ENCODE results near the gene ADCY1. TPM values are rescaled to one million over a fixed set of nuclear protein-coding genes. Genes with fewer than 3 reads are reported as not detected.

ADCY1 gene
- total RNA-seq, 2 experiments from 2014 or later, result 0.02 to 0.07 TPM

DNA sequence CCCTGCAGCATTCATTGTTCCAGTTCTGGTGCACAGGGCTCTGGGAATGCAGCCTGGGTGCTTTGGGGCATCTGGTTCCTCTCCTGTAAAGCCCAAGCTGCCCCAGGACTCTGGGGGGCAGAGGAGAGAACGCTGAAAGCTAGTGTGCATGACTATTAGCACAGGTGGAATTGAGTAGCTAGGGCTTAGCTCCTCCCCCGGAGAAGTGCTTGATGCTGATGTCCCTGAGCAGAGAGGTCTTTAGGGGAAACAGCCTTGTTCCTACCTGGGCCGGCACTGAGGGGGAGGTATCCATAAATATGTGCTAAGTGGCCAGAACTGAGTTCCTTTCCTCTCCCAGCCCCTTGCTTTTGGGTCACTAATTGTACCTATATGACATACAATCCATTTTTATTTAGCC is 3.9 kb downstream of the ADCY1 start:
- TF ChIP-seq, protein P1, sequence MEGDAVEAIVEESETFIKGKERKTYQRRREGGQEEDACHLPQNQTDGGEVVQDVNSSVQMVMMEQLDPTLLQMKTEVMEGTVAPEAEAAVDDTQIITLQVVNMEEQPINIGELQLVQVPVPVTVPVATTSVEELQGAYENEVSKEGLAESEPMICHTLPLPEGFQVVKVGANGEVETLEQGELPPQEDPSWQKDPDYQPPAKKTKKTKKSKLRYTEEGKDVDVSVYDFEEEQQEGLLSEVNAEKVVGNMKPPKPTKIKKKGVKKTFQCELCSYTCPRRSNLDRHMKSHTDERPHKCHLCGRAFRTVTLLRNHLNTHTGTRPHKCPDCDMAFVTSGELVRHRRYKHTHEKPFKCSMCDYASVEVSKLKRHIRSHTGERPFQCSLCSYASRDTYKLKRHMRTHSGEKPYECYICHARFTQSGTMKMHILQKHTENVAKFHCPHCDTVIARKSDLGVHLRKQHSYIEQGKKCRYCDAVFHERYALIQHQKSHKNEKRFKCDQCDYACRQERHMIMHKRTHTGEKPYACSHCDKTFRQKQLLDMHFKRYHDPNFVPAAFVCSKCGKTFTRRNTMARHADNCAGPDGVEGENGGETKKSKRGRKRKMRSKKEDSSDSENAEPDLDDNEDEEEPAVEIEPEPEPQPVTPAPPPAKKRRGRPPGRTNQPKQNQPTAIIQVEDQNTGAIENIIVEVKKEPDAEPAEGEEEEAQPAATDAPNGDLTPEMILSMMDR (IDR thresholded peaks at IDR 0.05), result no peak
- POLR2A ChIA-PET, result no interaction called here
- no peaks in the 10 kb centered on the region for H3K36me3 Mint-ChIP-seq (ENCODE audit: low read depth)
- intact Hi-C loops (cut with micrococcal nuclease), result no loop called here
- no peak for DNase-seq
- no peak overlapping the region for H3K27ac Mint-ChIP-seq
- no peak overlapping the region for H3K4me3 Mint-ChIP-seq
- CTCF ChIA-PET, result no interaction called here
- peaks cover 28% of the 10 kb centered on the region for H3K27me3 Mint-ChIP-seq
- no peak for ATAC-seq
- H3K9me3 Mint-ChIP-seq, result no peaks in the 10 kb centered on the region
- no peaks in the 10 kb centered on the region for H3K4me1 Mint-ChIP-seq (ENCODE audit: low read depth)

- Mint-ChIP-seq H3K27me3 (peaks cover 24% of the 10 kb centered on the region), H3K4me1 (ENCODE audit: low read depth) (no peaks in the 10 kb centered on the region), H3K27ac (no peak overlapping the region), H3K36me3 (ENCODE audit: low read depth) (no peaks in the 10 kb centered on the region), H3K4me3 (no peak overlapping the region), H3K9me3 (no peaks in the 10 kb centered on the region)
- no peak for DNase-seq
- intact Hi-C loops (cut with micrococcal nuclease), result no loop called here
- TF ChIP-seq, protein P1 (IDR thresholded peaks at IDR 0.05), result no peak
- ChIA-PET POLR2A (no interaction called here), CTCF (no interaction called here)
- ATAC-seq, result no peak
Observed at GRCh38 chr7:45578467-45578866, 4.3 kb downstream of the ADCY1 start.

DNA sequence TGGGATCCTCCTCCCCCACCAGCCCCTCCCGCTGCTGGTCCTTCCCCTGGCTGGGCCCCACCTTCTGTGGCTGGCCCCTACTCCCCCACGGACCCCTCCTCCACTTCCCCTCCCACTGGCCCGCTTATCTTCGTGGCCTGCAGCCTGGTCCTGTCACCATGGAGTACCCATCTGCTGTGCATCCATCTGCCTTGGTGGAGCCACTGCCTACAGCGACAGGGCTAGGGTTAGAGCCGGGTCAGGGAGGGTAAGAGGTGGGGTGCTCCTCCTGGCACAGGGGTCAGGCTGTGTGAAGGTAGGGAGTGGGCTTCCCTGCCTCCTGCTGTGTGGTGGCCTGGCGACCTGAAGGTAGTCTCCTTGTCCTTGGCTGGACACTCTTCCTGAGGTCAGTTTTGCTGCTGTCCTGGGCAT is 5.2 kb downstream of the ADCY1 start:
- TF ChIP-seq, protein P1 (IDR thresholded peaks at IDR 0.05), result no peak
- peaks cover 19% of the 10 kb centered on the region for H3K27me3 Mint-ChIP-seq
- no peak for ATAC-seq
- H3K9me3 Mint-ChIP-seq, result no peaks in the 10 kb centered on the region
- ChIA-PET POLR2A (no interaction called here), CTCF (no interaction called here)
- intact Hi-C loops (cut with micrococcal nuclease), result no loop called here
- no peaks in the 10 kb centered on the region for H3K4me1 Mint-ChIP-seq (ENCODE audit: low read depth)
- no peaks in the 10 kb centered on the region for H3K36me3 Mint-ChIP-seq (ENCODE audit: low read depth)
- no peak overlapping the region for H3K27ac Mint-ChIP-seq
- no peak overlapping the region for H3K4me3 Mint-ChIP-seq
- no peak for DNase-seq

DNA sequence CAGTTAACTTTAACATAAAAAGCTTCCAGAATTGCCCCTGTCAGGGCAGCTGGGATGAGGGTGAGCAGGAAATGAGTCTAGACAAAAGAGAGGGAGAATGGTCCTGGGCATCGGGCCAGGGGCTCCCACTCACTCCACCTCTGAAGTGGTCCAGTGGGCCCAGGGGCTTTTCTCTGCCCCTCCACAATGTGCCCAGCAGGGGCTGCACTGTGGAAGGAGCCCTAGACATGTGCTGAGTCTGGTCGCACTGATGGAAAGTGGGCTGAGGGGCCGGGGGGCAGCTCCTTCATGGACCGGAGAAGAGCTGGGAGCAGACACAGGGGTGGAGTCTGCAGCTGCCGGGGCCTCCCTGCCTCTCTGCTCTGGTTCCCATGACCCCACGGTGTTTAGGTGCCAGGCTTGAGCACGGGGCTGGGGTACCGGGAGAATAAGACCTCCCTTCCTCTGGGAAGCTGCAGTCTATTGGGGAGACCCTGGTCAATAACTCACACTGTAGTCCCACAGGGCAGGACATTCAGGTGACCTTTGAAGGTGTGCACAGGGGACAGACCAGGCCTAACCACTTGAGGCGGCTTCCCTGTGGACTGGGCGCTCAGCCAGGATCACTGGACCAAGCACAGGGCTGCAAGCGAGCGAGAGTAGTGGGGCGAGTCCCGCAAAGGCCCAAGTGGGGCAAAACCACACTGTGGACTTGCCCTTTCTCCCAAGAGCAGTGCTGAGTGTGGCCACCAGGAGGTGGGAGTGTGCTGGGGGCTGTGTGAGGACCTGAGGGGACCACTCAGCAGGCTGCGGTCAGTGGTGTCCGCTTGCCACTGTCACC is 6.1 kb downstream of the ADCY1 start:
- ChIA-PET CTCF (no interaction called here), POLR2A (no interaction called here)
- intact Hi-C loops (cut with micrococcal nuclease), result no loop called here
- DNase-seq, result no peak
- Mint-ChIP-seq H3K27ac (no peak overlapping the region), H3K4me3 (no peak overlapping the region), H3K27me3 (peaks cover 15% of the 10 kb centered on the region), H3K4me1 (ENCODE audit: low read depth) (no peaks in the 10 kb centered on the region), H3K36me3 (ENCODE audit: low read depth) (no peaks in the 10 kb centered on the region), H3K9me3 (no peaks in the 10 kb centered on the region)
- TF ChIP-seq, protein P1 (IDR thresholded peaks at IDR 0.05), result no peak
- no peak for ATAC-seq

DNA sequence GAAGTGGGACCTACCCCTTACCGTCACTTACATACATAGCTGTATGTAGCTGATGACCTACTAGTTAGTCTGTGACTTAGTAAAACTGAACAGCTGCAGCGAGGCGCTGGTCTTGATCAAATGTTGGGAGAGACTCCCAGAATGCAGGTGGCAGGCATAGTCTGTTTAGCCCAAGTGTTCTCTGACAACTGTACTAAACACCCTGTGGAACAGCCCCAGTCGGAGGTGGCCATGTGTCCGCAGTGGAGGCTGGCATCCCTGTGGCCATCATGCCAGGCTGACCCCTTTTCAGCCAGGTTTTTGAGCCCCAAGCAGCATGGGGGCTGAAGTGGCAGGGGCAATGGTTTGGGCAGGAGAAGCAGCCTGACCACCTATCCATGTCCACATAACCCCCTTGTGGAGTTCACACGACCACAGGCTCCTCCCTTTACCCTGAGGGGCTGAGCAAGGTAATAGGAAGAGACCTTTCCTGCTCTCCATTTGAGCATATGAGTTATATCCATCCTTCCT is 7.2 kb downstream of the ADCY1 start:
- peaks cover 6% of the 10 kb centered on the region for H3K27me3 Mint-ChIP-seq
- H3K27ac Mint-ChIP-seq, result no peak overlapping the region
- no peaks in the 10 kb centered on the region for H3K36me3 Mint-ChIP-seq (ENCODE audit: low read depth)
- no peak overlapping the region for H3K4me3 Mint-ChIP-seq
- no peaks in the 10 kb centered on the region for H3K9me3 Mint-ChIP-seq
- intact Hi-C loops (cut with micrococcal nuclease), result no loop called here
- TF ChIP-seq, protein P1 (IDR thresholded peaks at IDR 0.05), result no peak
- ChIA-PET POLR2A (no interaction called here), CTCF (no interaction called here)
- DNase-seq, result no peak
- H3K4me1 Mint-ChIP-seq (ENCODE audit: low read depth), result no peaks in the 10 kb centered on the region
- ATAC-seq, result no peak
